ENCODE data around the gene SLC35F1. TPM values are rescaled to one million over a fixed set of nuclear protein-coding genes. Genes with fewer than 3 reads are reported as not detected.

The SLC35F1 gene
- total and polyA plus RNA-seq, 2 experiments from 2014 or later, result 18.5 to 25.5 TPM

GRCh38 chr6:118163542-118163941 is 256.5 kb downstream of the SLC35F1 start:
- TF ChIP-seq, protein P1, sequence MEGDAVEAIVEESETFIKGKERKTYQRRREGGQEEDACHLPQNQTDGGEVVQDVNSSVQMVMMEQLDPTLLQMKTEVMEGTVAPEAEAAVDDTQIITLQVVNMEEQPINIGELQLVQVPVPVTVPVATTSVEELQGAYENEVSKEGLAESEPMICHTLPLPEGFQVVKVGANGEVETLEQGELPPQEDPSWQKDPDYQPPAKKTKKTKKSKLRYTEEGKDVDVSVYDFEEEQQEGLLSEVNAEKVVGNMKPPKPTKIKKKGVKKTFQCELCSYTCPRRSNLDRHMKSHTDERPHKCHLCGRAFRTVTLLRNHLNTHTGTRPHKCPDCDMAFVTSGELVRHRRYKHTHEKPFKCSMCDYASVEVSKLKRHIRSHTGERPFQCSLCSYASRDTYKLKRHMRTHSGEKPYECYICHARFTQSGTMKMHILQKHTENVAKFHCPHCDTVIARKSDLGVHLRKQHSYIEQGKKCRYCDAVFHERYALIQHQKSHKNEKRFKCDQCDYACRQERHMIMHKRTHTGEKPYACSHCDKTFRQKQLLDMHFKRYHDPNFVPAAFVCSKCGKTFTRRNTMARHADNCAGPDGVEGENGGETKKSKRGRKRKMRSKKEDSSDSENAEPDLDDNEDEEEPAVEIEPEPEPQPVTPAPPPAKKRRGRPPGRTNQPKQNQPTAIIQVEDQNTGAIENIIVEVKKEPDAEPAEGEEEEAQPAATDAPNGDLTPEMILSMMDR (IDR thresholded peaks at IDR 0.05; ENCODE audit: low read depth, low read length), result no peak

DNA sequence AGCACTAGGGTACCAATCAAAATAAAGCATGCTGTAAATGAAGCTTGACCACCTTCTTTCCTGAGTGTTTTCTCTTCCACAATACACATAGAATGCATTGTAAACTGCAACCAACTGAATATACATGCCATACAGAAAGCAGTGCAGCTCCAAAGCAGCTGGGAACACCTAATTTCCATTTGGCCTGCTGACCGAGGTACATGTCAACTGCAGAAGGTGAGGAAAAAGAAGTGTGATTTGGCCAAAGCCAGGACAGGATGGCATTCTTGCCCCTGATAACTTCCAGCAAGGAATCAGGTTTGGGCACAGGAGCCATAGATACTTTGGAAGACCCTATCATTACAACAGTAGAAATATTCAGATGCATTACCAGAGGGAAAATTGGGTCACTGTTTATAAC is 258.4 kb downstream of the SLC35F1 start:
- H3K9me3 ChIP-seq (ENCODE audit: low read depth), result no peaks in the 10 kb centered on the region
- no peak overlapping the region for H3K4me3 ChIP-seq
- TF ChIP-seq, protein P1 (IDR thresholded peaks at IDR 0.05; ENCODE audit: low read depth, low read length), result no peak
- H3K27me3 ChIP-seq, result no peaks in the 10 kb centered on the region
- H3K27ac ChIP-seq, result no peak overlapping the region
- H3K4me1 ChIP-seq (ENCODE audit: low read depth), result no peaks in the 10 kb centered on the region
- H3K36me3 ChIP-seq, result no peaks in the 10 kb centered on the region
- DNase-seq (ENCODE audit: low read depth in 1 of 2, low spot score in 1 of 2), result no peak

More at GRCh38 chr6:118163542-118163941, 256.5 kb downstream of the SLC35F1 start:
- no peak overlapping the region for H3K4me3 ChIP-seq
- no peaks in the 10 kb centered on the region for H3K9me3 ChIP-seq (ENCODE audit: low read depth)
- no peak overlapping the region for H3K27ac ChIP-seq
- no peaks in the 10 kb centered on the region for H3K36me3 ChIP-seq
- H3K27me3 ChIP-seq, result no peaks in the 10 kb centered on the region
- H3K4me1 ChIP-seq (ENCODE audit: low read depth), result no peaks in the 10 kb centered on the region
- no peak for DNase-seq (ENCODE audit: low read depth in 1 of 2, low spot score in 1 of 2)

DNA sequence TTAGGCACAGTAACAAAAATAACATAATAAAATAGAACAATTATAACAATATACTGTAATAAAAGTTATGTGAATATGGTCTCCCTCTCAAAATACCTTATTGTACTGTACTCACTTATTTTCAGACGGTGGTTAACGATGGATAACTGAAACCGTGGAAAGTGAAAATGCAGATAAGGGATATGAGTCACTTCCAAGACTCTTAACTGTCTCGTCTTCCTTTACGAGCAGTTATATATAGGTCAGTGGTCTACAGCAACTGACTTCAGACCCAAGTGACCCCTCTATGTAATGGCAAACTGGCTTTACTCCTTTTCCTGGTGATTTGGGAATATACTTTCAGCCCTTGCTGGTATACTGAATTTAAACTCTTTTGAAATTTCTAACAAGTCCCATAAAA is 261.4 kb downstream of the SLC35F1 start:
- Histone ChIP-seq H3K27ac (no peak overlapping the region), H3K27me3 (no peaks in the 10 kb centered on the region), H3K4me3 (no peak overlapping the region), H3K4me1 (ENCODE audit: low read depth) (no peaks in the 10 kb centered on the region), H3K9me3 (ENCODE audit: low read depth) (no peaks in the 10 kb centered on the region), H3K36me3 (no peaks in the 10 kb centered on the region)
- DNase-seq (ENCODE audit: low read depth in 1 of 2, low spot score in 1 of 2), result no peak
- TF ChIP-seq, protein P1 (IDR thresholded peaks at IDR 0.05; ENCODE audit: low read depth, low read length), result no peak

GRCh38 chr6:118171852-118172251 is 264.8 kb downstream of the SLC35F1 start:
- no peaks in the 10 kb centered on the region for H3K36me3 ChIP-seq
- no peak for DNase-seq (ENCODE audit: low read depth in 1 of 2, low spot score in 1 of 2)
- TF ChIP-seq, protein P1 (IDR thresholded peaks at IDR 0.05; ENCODE audit: low read depth, low read length), result no peak
- no peaks in the 10 kb centered on the region for H3K9me3 ChIP-seq (ENCODE audit: low read depth)
- no peak overlapping the region for H3K27ac ChIP-seq
- H3K27me3 ChIP-seq, result no peaks in the 10 kb centered on the region
- no peaks in the 10 kb centered on the region for H3K4me1 ChIP-seq (ENCODE audit: low read depth)
- no peak overlapping the region for H3K4me3 ChIP-seq

DNA sequence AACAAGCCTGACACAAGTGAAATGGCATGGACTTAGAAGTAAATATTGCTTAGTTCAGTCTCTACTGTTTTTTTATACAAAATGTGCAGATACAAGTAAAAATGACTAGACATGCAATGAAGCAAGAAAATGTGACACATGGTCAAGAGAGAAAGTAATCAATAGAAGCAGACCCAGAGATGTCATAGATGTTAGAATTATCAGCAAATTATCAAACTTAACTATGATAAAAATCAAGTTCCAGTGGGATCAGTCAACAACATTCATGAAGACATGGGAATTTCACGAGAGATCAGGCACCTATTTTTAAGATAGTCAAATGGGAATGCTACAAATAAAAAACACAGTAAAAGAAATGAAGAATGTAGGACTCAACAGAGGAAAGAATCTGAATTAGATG is 267.0 kb downstream of the SLC35F1 start:
- Histone ChIP-seq H3K27ac (no peak overlapping the region), H3K4me1 (ENCODE audit: low read depth) (no peaks in the 10 kb centered on the region), H3K4me3 (no peak overlapping the region), H3K9me3 (ENCODE audit: low read depth) (no peaks in the 10 kb centered on the region), H3K36me3 (no peaks in the 10 kb centered on the region), H3K27me3 (no peaks in the 10 kb centered on the region)
- TF ChIP-seq, protein P1 (IDR thresholded peaks at IDR 0.05; ENCODE audit: low read depth, low read length), result no peak
- no peak for DNase-seq (ENCODE audit: low read depth in 1 of 2, low spot score in 1 of 2)

DNA sequence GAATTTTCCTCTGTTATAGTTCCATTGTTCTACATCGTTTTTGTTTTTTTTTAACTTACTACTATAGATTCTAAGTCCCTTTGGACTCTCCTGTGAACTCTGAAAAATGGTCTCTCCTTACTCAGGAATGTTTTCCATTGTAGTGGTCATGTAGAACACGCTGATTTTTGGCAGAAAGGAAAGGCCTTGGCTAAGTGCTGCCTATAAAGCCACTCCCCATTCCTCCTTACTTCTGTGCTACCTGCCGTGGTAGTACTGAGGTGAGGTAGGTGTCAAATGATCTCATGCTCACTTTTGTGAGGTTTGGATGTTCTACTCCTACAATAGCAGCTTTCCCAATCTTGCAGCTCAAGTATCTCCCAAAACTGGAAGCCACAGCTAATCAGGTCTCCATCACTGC is 270.7 kb downstream of the SLC35F1 start:
- TF ChIP-seq, protein P1 (IDR thresholded peaks at IDR 0.05; ENCODE audit: low read depth, low read length), result no peak
- no peak for DNase-seq (ENCODE audit: low read depth in 1 of 2, low spot score in 1 of 2)
- Histone ChIP-seq H3K4me3 (no peak overlapping the region), H3K27ac (no peak overlapping the region), H3K27me3 (no peaks in the 10 kb centered on the region), H3K9me3 (ENCODE audit: low read depth) (no peaks in the 10 kb centered on the region), H3K4me1 (ENCODE audit: low read depth) (no peaks in the 10 kb centered on the region), H3K36me3 (no peaks in the 10 kb centered on the region)

Data from cardiac muscle cell (in vitro differentiated cells and primary cell).